ENCODE measurements around the gene SHC1. TPM values are rescaled to one million over a fixed set of nuclear protein-coding genes. Genes with fewer than 3 reads are reported as not detected.
A peak's percentile ranks its signal among the peaks of the same experiment; 100 is the strongest.
"Not testable (repeated sequence)": the region's sequence is repeated elsewhere in the genome, so short reads cannot be mapped to it uniquely, and the experiment has no call there.

The SHC1 gene
- total RNA-seq, 1 donor from 2014 or later: 43.3 TPM

DNA sequence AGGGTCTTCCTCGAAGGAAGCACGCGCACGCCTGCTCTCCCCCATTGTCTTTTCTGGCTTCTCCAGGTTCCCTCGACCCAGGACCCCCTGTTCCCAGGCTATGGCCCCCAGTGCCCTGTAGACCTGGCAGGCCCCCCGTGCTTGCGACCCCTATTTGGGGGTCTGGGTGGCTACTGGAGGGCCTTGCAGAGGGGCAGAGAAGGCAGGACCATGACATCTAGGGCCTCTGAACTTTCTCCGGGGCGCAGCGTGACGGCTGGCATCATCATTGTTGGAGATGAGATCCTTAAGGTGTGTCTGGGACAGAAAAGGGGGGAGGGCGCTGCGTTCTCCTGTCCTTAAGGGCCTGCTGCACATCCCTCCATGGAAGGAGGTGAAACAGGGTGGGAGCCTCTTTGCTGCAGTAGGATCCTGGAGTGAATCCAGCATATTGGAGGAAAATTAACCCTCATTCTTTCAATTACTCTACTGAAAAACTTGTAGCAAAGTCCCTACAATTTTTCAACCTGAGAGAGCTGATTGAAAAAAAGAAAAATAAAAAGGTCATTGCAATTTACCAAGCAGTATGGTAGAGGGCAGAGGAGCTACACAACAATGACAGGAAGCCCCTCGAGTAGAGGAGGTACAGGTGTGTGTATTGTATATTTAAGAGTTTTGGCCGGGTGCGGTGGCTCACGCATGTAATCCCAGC, 13.4 kb upstream of the SHC1 start:
- DNase-seq (ENCODE audit: low spot score, unreplicated experiment): no peak
- Mint-ChIP-seq H3K9me3 (ENCODE audit: low read depth) (no peaks in the 10 kb centered on the region), H3K27ac (no peak overlapping the region), H3K36me3 (ENCODE audit: insufficient read depth) (peaks cover 13% of the 10 kb centered on the region), H3K4me3 (ENCODE audit: low read depth) (no peak overlapping the region), H3K4me1 (ENCODE audit: low read depth) (peaks cover 10% of the 10 kb centered on the region), H3K27me3 (no peaks in the 10 kb centered on the region)
- TF ChIP-seq, protein P1, sequence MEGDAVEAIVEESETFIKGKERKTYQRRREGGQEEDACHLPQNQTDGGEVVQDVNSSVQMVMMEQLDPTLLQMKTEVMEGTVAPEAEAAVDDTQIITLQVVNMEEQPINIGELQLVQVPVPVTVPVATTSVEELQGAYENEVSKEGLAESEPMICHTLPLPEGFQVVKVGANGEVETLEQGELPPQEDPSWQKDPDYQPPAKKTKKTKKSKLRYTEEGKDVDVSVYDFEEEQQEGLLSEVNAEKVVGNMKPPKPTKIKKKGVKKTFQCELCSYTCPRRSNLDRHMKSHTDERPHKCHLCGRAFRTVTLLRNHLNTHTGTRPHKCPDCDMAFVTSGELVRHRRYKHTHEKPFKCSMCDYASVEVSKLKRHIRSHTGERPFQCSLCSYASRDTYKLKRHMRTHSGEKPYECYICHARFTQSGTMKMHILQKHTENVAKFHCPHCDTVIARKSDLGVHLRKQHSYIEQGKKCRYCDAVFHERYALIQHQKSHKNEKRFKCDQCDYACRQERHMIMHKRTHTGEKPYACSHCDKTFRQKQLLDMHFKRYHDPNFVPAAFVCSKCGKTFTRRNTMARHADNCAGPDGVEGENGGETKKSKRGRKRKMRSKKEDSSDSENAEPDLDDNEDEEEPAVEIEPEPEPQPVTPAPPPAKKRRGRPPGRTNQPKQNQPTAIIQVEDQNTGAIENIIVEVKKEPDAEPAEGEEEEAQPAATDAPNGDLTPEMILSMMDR (IDR thresholded peaks at IDR 0.05; ENCODE audit: unreplicated experiment): no peak

DNA sequence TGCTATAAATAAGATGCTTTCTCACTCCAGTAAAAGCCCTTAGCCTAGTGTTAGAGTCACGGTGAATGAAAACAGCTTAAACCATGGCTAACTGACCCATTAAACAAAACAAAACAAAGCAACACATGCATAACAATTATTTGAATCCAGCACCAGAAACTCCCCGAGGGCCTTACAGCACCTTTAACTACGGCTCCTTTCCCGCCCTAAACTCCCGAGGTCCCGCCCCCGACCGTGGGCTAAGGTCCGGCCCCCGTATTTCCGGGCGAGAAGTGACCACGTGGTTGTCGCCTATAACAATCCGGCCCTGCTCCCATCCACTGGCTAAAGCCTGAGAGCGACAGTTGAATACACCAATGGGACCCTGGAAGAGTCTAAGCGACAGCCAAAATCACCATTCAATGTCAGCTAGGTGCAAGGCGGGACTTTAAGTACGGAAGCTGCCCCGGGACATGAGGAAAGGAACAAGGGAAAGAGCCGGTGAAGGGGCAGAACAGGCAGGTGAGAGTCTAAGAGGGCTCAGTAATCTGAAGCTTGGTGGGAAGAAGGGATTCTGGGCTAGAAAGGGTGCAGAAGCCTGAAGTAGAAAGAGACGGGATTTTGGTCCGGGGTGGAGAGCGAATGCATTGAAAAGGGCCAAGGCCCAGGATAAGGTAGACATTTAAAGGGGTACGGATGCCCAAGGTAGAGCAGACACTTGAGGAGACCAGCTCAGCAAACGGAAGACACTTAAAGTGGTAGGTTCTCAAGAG, 12.5 kb upstream of the SHC1 start, which contains the start of gene FLAD1:
TSS of gene FLAD1 (plus strand) at position 448 of the 752 bp plus-strand sequence. CDS start 351 bp downstream, outside the sequence.
- Mint-ChIP-seq H3K27ac (no peak within 1 kb of the TSS), H3K27me3 (no peaks in the 10 kb centered on the region), H3K4me1 (ENCODE audit: low read depth) (peaks cover 10% of the 10 kb centered on the region), H3K36me3 (ENCODE audit: insufficient read depth) (peaks cover 10% of the 10 kb centered on the region), H3K4me3 (ENCODE audit: low read depth) (no peak within 1 kb of the TSS), H3K9me3 (ENCODE audit: low read depth) (no peaks in the 10 kb centered on the region)
- TF ChIP-seq, protein P1 (IDR thresholded peaks at IDR 0.05; ENCODE audit: unreplicated experiment): no peak
- DNase-seq (ENCODE audit: low spot score, unreplicated experiment): peak; percentile 91

DNA sequence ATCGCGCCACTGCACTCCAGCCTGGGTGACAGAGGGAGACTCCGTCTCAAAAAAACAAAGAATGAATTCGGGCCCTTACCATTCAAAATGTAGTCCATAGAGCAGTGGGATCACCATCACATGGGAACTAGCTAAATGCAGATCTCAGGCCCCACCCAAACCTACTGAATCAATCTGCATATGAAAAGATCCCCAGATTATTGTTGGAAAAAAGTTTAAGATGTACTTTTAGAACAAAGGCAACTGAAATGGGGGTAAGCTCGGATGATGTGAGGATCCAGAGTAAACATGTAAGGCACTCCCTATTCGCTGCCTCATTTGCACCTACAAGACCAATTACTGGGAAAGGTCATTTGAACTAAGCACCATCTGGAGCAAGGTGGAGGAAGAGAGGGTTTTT, 11.8 kb upstream of the SHC1 start:
- TF ChIP-seq, protein P1 (IDR thresholded peaks at IDR 0.05; ENCODE audit: unreplicated experiment): no peak
- Mint-ChIP-seq H3K27ac (no peak overlapping the region), H3K4me1 (ENCODE audit: low read depth) (peaks cover 10% of the 10 kb centered on the region), H3K9me3 (ENCODE audit: low read depth) (no peaks in the 10 kb centered on the region), H3K36me3 (ENCODE audit: insufficient read depth) (peaks cover 11% of the 10 kb centered on the region), H3K27me3 (no peaks in the 10 kb centered on the region), H3K4me3 (ENCODE audit: low read depth) (no peak overlapping the region)
- no peak for DNase-seq (ENCODE audit: low spot score, unreplicated experiment)

DNA sequence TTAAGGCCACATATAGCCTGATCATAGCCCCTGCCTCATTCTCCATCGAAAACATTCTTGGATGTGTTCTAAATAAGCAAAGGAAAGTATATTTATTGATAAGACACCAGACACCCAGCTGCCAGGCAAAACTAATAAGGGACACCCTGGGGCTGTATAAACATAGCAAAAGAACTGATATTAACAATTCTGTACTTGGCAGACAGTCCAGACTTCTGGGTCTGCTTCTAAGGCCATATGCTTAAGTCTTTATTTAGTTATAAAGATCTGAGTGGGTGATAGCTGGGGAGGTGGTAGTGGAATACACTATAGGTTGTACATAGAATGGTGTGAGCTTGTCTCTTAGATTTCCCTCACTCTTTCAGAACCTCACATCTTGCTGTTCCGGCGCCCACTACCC, 7.8 kb upstream of the SHC1 start:
- Mint-ChIP-seq H3K9me3 (ENCODE audit: low read depth) (no peaks in the 10 kb centered on the region), H3K36me3 (ENCODE audit: insufficient read depth) (peaks cover 10% of the 10 kb centered on the region), H3K4me3 (ENCODE audit: low read depth) (no peak overlapping the region), H3K4me1 (ENCODE audit: low read depth) (peaks cover 10% of the 10 kb centered on the region), H3K27ac (no peak overlapping the region), H3K27me3 (no peaks in the 10 kb centered on the region)
- no peak for DNase-seq (ENCODE audit: low spot score, unreplicated experiment)
- TF ChIP-seq, protein P1 (IDR thresholded peaks at IDR 0.05; ENCODE audit: unreplicated experiment): no peak

DNA sequence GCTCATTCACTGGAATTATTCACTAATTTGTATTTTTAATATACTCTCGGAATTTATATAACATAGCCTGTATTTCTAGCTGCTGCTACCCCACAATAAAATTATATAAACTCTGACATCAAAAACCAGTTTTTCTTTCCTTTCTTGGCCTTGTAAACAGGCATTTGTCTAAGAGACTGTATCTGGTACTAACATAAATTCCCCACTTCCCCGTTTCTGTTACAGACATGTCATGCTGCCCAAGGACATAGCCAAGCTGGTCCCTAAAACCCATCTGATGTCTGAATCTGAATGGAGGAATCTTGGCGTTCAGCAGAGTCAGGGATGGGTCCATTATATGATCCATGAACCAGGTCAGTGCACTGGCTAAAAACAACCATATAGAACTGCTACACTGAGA, 7.2 kb upstream of the SHC1 start:
- H3K27me3 Mint-ChIP-seq; H3K9me3 Mint-ChIP-seq (ENCODE audit: low read depth); H3K27ac Mint-ChIP-seq; H3K4me3 Mint-ChIP-seq (ENCODE audit: low read depth); H3K36me3 Mint-ChIP-seq (ENCODE audit: insufficient read depth); DNase-seq (ENCODE audit: low spot score, unreplicated experiment): not testable (repeated sequence)
- peaks cover 12% of the 10 kb centered on the region for H3K4me1 Mint-ChIP-seq (ENCODE audit: low read depth)
